PC-9 (cell line): Measurements from ENCODE around the gene CTNNBL1. TPM values are rescaled to one million over a fixed set of nuclear protein-coding genes. Genes with fewer than 3 reads are reported as not detected.

Source experiments
- BruUV-seq: library from RNA; stranded (reverse); fragments of 400-500 nt; replicated peaks from 2 replicates; lab custom pipeline; 2021; lab: Mats Ljungman, UMichigan
- CTCF ChIA-PET: fragments of 300-600 bp; sonication (Branson Sonifier 250); formaldehyde crosslinking; loops from one replicate; lab custom pipeline; 2022; ENCODE audit warnings: antibody characterized with exemption; lab: Charles Lee
- POLR2A ChIA-PET: fragments of 300-600 bp; sonication (Branson Sonifier 250); formaldehyde crosslinking; loops from one replicate; lab custom pipeline; 2022; ENCODE audit warnings: antibody characterized with exemption; ENCODE audit not compliant: unreplicated experiment; lab: Charles Lee
- DNase-seq, 2 experiments: peaks; one replicate each; pipeline versions ENCODE4 v3.0.0 to v3.0.0-alpha.2; 2015 to 2022; ENCODE audit warnings: mixed read lengths in 1 of 2
- H2AFZ ChIP-seq: fragments of 200-600 bp; sonication (generic); 2 replicates; pipeline ENCODE4 v1.8.1; 2017; ENCODE audit warnings: antibody characterized with exemption
- H3F3A ChIP-seq: fragments of 200-600 bp; sonication (generic); 2 replicates; pipeline ENCODE4 v1.8.1; 2017; ENCODE audit warnings: antibody characterized with exemption, mild to moderate bottlenecking, low read depth; ENCODE audit not compliant: insufficient read depth
- H3K27ac ChIP-seq: fragments of 200-600 bp; sonication (generic); 2 replicates; pipeline ENCODE4 v1.6.1; 2016; ENCODE audit warnings: mixed run types
- H3K27me3 ChIP-seq: fragments of 200-600 bp; sonication (generic); 2 replicates; pipeline ENCODE4 v1.6.1; 2016; ENCODE audit warnings: low read depth, mixed run types; ENCODE audit not compliant: insufficient read depth
- H3K36me3 ChIP-seq: fragments of 200-600 bp; sonication (generic); 2 replicates; pipeline ENCODE4 v1.6.1; 2016; ENCODE audit warnings: low read depth, mixed run types
- H3K4me1 ChIP-seq: fragments of 200-600 bp; sonication (generic); replicated peaks from 2 replicates; pipeline ENCODE4 v1.6.1; 2016; ENCODE audit warnings: mixed run types; ENCODE audit not compliant: insufficient read depth
- H3K4me2 ChIP-seq: fragments of 200-600 bp; sonication (generic); 2 replicates; pipeline ENCODE4 v1.6.1; 2017; ENCODE audit warnings: mixed run types
- H3K4me3 ChIP-seq: fragments of 200-600 bp; sonication (generic); 2 replicates; pipeline ENCODE4 v1.6.1; 2016; ENCODE audit warnings: mixed run types
- H3K79me2 ChIP-seq: fragments of 200-600 bp; sonication (generic); 2 replicates; pipeline ENCODE4 v1.6.1; 2017; ENCODE audit warnings: low read depth, mixed run types
- H3K9me2 ChIP-seq: fragments of 200-600 bp; sonication (generic); 2 replicates; pipeline ENCODE4 v1.8.1; 2017; ENCODE audit warnings: mild to moderate bottlenecking; ENCODE audit not compliant: insufficient read depth
- H3K9me3 ChIP-seq: fragments of 200-600 bp; sonication (generic); 2 replicates; pipeline ENCODE4 v1.8.1; 2016; ENCODE audit warnings: low read depth; ENCODE audit not compliant: insufficient read depth
- H4K20me1 ChIP-seq: fragments of 200-600 bp; sonication (generic); 2 replicates; pipeline ENCODE4 v1.8.1; 2017; ENCODE audit not compliant: insufficient read depth
- CTCF ChIP-seq: fragments of 200-600 bp; sonication (generic); conservative IDR thresholded peaks from 2 replicates; pipeline ENCODE4 v1.6.1; 2017; ENCODE audit warnings: mixed run types, antibody characterized with exemption, mild to moderate bottlenecking, moderate library complexity
- EZH2 ChIP-seq: fragments of 200-600 bp; sonication (generic); IDR thresholded peaks from 2 replicates; pipeline ENCODE4 v1.8.0; 2017; ENCODE audit warnings: antibody characterized with exemption, low read depth
- intact Hi-C: fragments of 100-400 bp; cut with micrococcal nuclease; formaldehyde crosslinking; loops from one replicate; pipeline ENCODE4 v1.10.0; 2022; ENCODE audit not compliant: unreplicated experiment
- total RNA-seq: library from RNA; stranded (reverse); gene quantifications from 2 replicates; pipeline ENCODE4 v1.2.3, GENCODE V29; 2021

CTNNBL1 gene
- total RNA-seq, 1 experiment from 2014 or later = 83.5 TPM

GRCh38 chr20:37856932-37857660, 163.3 kb downstream of the CTNNBL1 start:
- Histone ChIP-seq H3K36me3 (no peaks in the 10 kb centered on the region), H3K27me3 (no peaks in the 10 kb centered on the region), H2AFZ (no peak overlapping the region), H3K4me3 (no peak overlapping the region), H3K27ac (no peak overlapping the region), H3K9me2 (no peaks in the 10 kb centered on the region), H3K9me3 (no peaks in the 10 kb centered on the region), H3K4me2 (no peak overlapping the region), H3K4me1 (no peaks in the 10 kb centered on the region), H3K79me2 (no peaks in the 10 kb centered on the region), H4K20me1 (no peaks in the 10 kb centered on the region), H3F3A (no peaks in the 10 kb centered on the region)
- CTCF ChIA-PET = no interaction called here
- TF ChIP-seq CTCF (no peak), EZH2 (no peak)
- POLR2A ChIA-PET = no interaction called here
- DNase-seq = no peak
- intact Hi-C loops = no loop called here
- no TSS peak for BruUV-seq

GRCh38 chr20:37859406-37860171, 165.8 kb downstream of the CTNNBL1 start:
- H2AFZ ChIP-seq = no peak overlapping the region
- intact Hi-C loops = no loop called here
- CTCF ChIA-PET = no interaction called here
- BruUV-seq = no TSS peak
- no peak overlapping the region for H3K4me3 ChIP-seq
- H4K20me1 ChIP-seq = no peaks in the 10 kb centered on the region
- no peaks in the 10 kb centered on the region for H3K79me2 ChIP-seq
- H3K9me3 ChIP-seq = no peaks in the 10 kb centered on the region
- no peaks in the 10 kb centered on the region for H3F3A ChIP-seq
- POLR2A ChIA-PET = no interaction called here
- H3K4me2 ChIP-seq = no peak overlapping the region
- no peaks in the 10 kb centered on the region for H3K36me3 ChIP-seq
- no peak for DNase-seq
- no peaks in the 10 kb centered on the region for H3K9me2 ChIP-seq
- no peaks in the 10 kb centered on the region for H3K4me1 ChIP-seq
- no peaks in the 10 kb centered on the region for H3K27me3 ChIP-seq
- TF ChIP-seq EZH2 (no peak), CTCF (no peak)
- H3K27ac ChIP-seq = no peak overlapping the region

- Histone ChIP-seq H4K20me1 (no peaks in the 10 kb centered on the region), H3F3A (no peaks in the 10 kb centered on the region), H3K4me3 (no peak overlapping the region), H3K9me2 (no peaks in the 10 kb centered on the region), H3K79me2 (no peaks in the 10 kb centered on the region), H3K36me3 (no peaks in the 10 kb centered on the region), H3K27ac (no peak overlapping the region), H3K9me3 (no peaks in the 10 kb centered on the region), H3K27me3 (no peaks in the 10 kb centered on the region), H3K4me2 (no peak overlapping the region), H2AFZ (no peak overlapping the region), H3K4me1 (no peaks in the 10 kb centered on the region)
- BruUV-seq = no TSS peak
- DNase-seq = no peak
- intact Hi-C loops = no loop called here
- no peak for TF ChIP-seq EZH2
- TF ChIP-seq CTCF = no peak
- POLR2A ChIA-PET = no interaction called here
- CTCF ChIA-PET = no interaction called here
Observed at GRCh38 chr20:37863289-37863688, 169.5 kb downstream of the CTNNBL1 start.
